EH (cell line): ENCODE measurements around the gene IAH1.

ENCODE experiments used
- DNase-seq: peaks from one replicate; pipeline ENCODE4 v3.0.0-alpha.2; 2015; ENCODE audit warnings: low read depth

Gene IAH1

DNA sequence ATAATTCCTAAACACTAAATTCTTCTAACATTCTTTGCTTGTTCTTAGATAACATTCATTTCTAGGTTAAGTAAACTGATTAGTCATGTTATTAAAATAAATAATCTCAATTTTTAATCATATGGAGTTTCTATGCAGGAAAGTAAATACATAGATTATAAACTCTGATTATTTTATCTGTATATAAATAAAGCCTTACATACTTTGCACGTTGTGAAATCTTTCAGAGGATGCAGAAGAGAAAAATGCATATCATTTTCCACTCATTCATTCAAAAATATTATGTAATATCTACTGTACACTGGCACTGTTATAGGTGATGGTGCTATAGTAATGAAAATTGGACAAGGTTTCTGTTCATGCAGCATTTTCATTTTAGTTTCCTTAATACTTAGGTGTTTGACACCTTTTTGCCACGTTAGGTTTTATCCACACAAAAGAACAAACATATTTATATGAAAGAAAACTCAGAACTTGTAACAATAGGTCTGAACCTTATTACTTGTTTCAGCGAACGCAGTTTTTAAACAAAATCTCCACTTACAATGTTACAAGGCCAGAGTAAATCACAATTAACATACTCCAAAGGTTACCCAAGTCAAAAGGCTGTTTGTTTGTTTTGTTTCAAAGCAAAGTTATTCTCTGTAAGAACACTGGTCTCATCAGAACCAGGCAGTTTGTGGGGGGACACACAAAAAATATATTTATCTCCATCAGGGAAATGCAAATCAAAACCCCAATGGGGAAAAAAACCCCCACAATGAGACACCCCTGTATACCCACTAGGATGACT is 53.8 kb downstream of the IAH1 start:
- no peak for DNase-seq

DNA sequence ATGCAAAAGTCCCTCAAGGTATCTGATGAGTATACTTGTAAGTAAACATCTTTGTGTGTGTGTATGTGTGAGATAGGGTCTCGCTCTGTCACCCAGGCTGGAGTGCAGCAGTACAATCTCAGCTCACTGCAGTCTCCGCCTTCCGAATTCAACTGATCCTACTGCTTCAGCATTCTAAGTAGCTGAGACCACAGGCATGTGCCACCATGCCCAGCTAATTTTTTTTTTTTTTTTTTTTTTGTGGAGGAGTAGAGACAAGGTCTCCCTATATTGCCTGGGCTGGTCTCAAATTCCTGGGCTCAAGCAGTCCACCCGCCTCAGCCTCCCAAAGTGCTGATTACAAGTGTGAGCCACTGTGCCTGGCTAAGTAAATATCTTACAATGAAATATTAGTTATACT is 58.1 kb downstream of the IAH1 start:
- DNase-seq: no peak

DNA sequence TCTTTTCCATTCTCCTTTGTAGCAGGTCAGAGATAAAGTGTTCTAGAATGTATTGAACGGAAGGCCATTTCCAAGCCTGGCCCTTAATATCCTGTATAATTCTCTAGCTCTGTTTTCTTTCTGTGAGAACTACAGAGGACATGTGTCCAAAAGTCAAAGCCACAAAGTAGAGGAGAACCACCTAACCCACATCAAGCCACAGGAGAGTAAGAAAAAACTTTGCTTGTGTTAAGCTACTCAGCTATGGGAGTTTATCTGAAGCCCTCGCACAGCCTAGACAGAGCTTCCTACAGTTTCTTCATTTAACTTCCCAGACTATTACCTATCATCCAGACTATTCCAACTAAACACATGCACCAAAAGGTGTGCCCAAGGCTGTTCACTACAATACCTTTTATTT is 59.3 kb downstream of the IAH1 start:
- DNase-seq: no peak

DNA sequence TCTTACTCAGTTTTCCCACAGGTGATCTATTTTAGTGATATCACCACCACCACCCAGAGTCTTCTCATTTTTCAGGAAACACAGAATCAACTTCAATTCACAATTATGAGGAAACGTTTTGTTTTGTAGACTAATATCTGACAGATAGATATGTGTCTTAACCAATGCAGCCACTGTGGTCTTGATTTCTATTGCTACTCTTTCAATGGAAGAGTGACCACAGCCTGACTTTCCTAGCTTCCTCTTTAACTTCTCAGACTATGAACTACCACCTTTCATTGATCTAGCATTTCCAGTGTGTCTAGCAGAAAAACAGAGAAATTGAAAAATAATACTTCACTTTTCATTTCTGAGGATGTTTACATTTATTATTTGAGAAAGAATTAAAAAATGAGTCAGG is 60.8 kb downstream of the IAH1 start:
- DNase-seq: no peak

DNA sequence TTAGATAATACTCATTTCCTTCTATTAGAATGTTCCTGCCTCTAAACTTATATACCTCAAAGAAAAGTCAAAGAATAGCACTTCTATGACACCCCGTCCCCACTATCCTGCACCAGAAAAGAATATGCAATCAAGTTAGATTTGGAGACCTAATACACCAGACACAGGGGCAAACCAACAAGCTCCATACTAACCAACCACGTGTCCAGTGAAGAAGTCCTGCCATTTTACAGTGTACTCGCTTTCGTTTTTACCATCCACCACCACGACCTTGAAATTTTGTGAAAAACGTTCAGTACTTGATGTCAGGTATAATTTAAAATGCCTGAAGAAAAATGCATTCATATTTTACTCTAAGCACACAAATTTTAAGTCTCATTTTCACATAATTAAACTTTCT is 62.2 kb downstream of the IAH1 start:
- DNase-seq: no peak

DNA sequence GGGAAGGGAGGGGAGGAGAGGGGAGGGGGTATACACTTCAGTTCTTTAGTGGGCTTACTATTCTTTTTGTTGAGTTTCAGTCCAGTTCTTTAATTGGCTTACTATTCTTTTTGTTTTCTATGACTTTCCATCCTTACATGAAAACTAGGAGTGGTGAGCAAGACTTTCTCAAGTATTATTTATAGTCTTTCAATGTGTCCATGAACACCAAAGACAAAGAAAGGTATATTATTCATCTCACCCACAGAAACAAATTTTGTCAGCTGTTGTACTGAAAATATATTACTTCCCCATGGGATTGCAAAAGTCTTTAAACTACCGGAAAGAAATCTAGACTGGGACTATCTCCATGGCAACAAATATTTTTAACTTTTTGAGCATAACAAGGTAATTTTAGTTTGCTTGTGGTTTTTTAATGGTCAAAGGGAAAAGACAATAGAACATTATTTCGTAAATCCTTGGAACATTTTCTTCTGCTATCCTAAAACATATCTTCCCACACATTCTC is 63.7 kb downstream of the IAH1 start:
- peak; percentile 87 for DNase-seq
